ENCODE results near the gene HP1BP3.

The HP1BP3 gene

GRCh38 chr1:20701446-20701845 lies 85.7 kb downstream of the HP1BP3 start:
- no peak for DNase-seq (ENCODE audit: extremely low read depth, low read depth)
- no peak for TF ChIP-seq CTCF (IDR thresholded peaks at IDR 0.05; ENCODE audit: low read depth, low read length)

- TF ChIP-seq CTCF (IDR thresholded peaks at IDR 0.05; ENCODE audit: low read depth, low read length): no peak
- no peak for DNase-seq (ENCODE audit: extremely low read depth, low read depth)
These were observed 86.4 kb downstream of the HP1BP3 start for GRCh38 chr1:20700636-20701215.

- DNase-seq (ENCODE audit: extremely low read depth, low read depth): no peak
These were observed 87.5 kb downstream of the HP1BP3 start for GRCh38 chr1:20699558-20699957.

GRCh38 chr1:20698195-20698910 lies 88.8 kb downstream of the HP1BP3 start:
- TF ChIP-seq CTCF (IDR thresholded peaks at IDR 0.05; ENCODE audit: low read depth, low read length): no peak
- DNase-seq (ENCODE audit: extremely low read depth, low read depth): no peak

More at GRCh38 chr1:20699558-20699957, 87.5 kb downstream of the HP1BP3 start:
- no peak for TF ChIP-seq CTCF (IDR thresholded peaks at IDR 0.05; ENCODE audit: low read depth, low read length)

GRCh38 chr1:20697563-20697962 lies 89.5 kb downstream of the HP1BP3 start:
- DNase-seq (ENCODE audit: extremely low read depth, low read depth): no peak
- TF ChIP-seq CTCF (IDR thresholded peaks at IDR 0.05; ENCODE audit: low read depth, low read length): no peak

GRCh38 chr1:20696397-20697333 lies 90.4 kb downstream of the HP1BP3 start:
- DNase-seq (ENCODE audit: extremely low read depth, low read depth): peak; percentile 85
- peak; percentile 86 for TF ChIP-seq CTCF (IDR thresholded peaks at IDR 0.05; ENCODE audit: low read depth, low read length)
